Calu3 (cell line): ENCODE measurements around the gene SLC4A11. TPM values are rescaled to one million over a fixed set of nuclear protein-coding genes. Genes with fewer than 3 reads are reported as not detected.

Source experiments
- BruUV-seq: library from RNA; stranded (reverse); fragments of 400-500 nt; replicated peaks from 2 replicates; lab custom pipeline; 2021; lab: Mats Ljungman, UMichigan
- CTCF ChIA-PET: fragments of 300-600 bp; sonication (Branson Sonifier 250); formaldehyde crosslinking; loops from one replicate; lab custom pipeline; 2022; ENCODE audit warnings: antibody characterized with exemption; lab: Charles Lee
- DNase-seq: peaks from one replicate; pipeline ENCODE4 v3.0.0; 2022
- H3K27ac Mint-ChIP-seq: one replicate; pipeline ENCODE4 v1.8.0; 2022; ENCODE audit warnings: mixed read lengths; ENCODE audit not compliant: unreplicated experiment
- H3K27me3 Mint-ChIP-seq: one replicate; pipeline ENCODE4 v1.8.0; 2022; ENCODE audit warnings: mixed read lengths; ENCODE audit not compliant: unreplicated experiment
- H3K36me3 Mint-ChIP-seq: one replicate; pipeline ENCODE4 v1.8.0; 2022; ENCODE audit warnings: mild to moderate bottlenecking, moderate library complexity, mixed read lengths; ENCODE audit not compliant: insufficient read depth, unreplicated experiment
- H3K4me1 Mint-ChIP-seq: one replicate; pipeline ENCODE4 v1.8.0; 2022; ENCODE audit warnings: mild to moderate bottlenecking, low read depth, mixed read lengths; ENCODE audit not compliant: unreplicated experiment
- H3K4me3 Mint-ChIP-seq: one replicate; pipeline ENCODE4 v1.8.0; 2022; ENCODE audit warnings: mild to moderate bottlenecking, low read depth, moderate library complexity, mixed read lengths; ENCODE audit not compliant: unreplicated experiment
- H3K9me3 Mint-ChIP-seq: one replicate; pipeline ENCODE4 v1.8.0; 2022; ENCODE audit warnings: low read depth, mixed read lengths; ENCODE audit not compliant: unreplicated experiment
- intact Hi-C: fragments of 100-400 bp; cut with micrococcal nuclease; formaldehyde crosslinking; loops from one replicate; pipeline ENCODE4 v1.10.0; 2022; ENCODE audit not compliant: unreplicated experiment
- total RNA-seq: library from RNA; stranded (reverse); gene quantifications from 2 replicates; pipeline ENCODE4 v1.2.3, GENCODE V29; 2022
- TF ChIP-seq, protein P1 (sequence below): fragments of 200-600 bp; IDR thresholded peaks from one replicate; pipeline ENCODE4 v1.8.0; 2022; ENCODE audit warnings: antibody characterized with exemption; ENCODE audit not compliant: unreplicated experiment

The SLC4A11 gene
- total RNA-seq, 1 experiment from 2014 or later: 9.4 TPM

- intact Hi-C loops: no loop called here
- DNase-seq: no peak
- TF ChIP-seq, protein P1, sequence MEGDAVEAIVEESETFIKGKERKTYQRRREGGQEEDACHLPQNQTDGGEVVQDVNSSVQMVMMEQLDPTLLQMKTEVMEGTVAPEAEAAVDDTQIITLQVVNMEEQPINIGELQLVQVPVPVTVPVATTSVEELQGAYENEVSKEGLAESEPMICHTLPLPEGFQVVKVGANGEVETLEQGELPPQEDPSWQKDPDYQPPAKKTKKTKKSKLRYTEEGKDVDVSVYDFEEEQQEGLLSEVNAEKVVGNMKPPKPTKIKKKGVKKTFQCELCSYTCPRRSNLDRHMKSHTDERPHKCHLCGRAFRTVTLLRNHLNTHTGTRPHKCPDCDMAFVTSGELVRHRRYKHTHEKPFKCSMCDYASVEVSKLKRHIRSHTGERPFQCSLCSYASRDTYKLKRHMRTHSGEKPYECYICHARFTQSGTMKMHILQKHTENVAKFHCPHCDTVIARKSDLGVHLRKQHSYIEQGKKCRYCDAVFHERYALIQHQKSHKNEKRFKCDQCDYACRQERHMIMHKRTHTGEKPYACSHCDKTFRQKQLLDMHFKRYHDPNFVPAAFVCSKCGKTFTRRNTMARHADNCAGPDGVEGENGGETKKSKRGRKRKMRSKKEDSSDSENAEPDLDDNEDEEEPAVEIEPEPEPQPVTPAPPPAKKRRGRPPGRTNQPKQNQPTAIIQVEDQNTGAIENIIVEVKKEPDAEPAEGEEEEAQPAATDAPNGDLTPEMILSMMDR: no peak
- Mint-ChIP-seq H3K4me1 (no peaks in the 10 kb centered on the region), H3K4me3 (no peak overlapping the region), H3K27me3 (no peaks in the 10 kb centered on the region), H3K36me3 (peaks cover 9% of the 10 kb centered on the region), H3K9me3 (no peaks in the 10 kb centered on the region), H3K27ac (no peak overlapping the region)
- no TSS peak for BruUV-seq
- CTCF ChIA-PET: no interaction called here
Measured at GRCh38 chr20:3227506-3227905, 11.5 kb downstream of the SLC4A11 start.

DNA sequence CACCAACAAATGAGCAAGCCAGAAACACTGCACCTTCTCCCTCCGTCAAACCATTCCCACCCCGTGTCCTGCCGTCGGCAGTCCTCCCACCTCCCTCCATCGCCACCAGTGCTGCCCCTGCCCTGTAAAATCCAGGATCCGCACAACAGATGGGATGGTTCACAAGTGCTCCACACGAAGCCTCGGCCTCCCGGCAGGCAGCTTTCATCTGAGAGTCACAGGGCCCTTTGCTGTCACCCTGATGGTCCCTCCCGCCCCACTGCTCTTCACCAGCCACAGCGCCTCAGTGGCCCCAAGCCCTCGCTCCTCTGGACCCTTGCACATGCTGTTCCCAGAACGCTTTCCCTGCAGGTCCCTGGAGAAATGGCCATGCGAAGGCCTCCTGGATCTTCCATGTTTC, 12.1 kb downstream of the SLC4A11 start:
- CTCF ChIA-PET: no interaction called here

DNA sequence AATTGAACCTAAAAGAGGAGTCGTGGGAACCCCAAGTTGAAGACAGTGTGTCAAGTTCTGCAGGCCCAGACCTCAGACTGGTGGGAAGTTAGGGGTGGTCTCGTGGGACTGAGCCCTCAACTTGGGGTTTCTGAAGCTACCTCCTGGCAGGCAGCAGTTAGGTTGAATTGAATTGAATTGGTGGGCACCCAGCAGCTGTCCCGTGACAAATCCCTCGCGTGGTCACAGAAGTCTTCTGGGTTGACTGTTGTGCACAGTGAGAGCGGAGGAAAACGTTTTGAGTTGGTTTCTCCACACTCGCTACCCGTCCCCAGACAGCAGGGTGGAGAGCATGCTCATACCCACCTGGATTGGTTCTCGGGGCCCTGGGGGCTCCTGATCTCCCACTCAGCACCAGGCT, 12.9 kb downstream of the SLC4A11 start:
- H3K4me1 Mint-ChIP-seq: peaks cover 7% of the 10 kb centered on the region
- no TSS peak for BruUV-seq
- H3K4me3 Mint-ChIP-seq: no peak overlapping the region
- CTCF ChIA-PET: no interaction called here
- intact Hi-C loops: no loop called here
- H3K27me3 Mint-ChIP-seq: no peaks in the 10 kb centered on the region
- DNase-seq: no peak
- H3K9me3 Mint-ChIP-seq: no peaks in the 10 kb centered on the region
- no peak overlapping the region for H3K27ac Mint-ChIP-seq
- TF ChIP-seq, protein P1: no peak
- H3K36me3 Mint-ChIP-seq: peaks cover 11% of the 10 kb centered on the region

More for the DNA sequence above, 12.1 kb downstream of the SLC4A11 start:
- BruUV-seq: no TSS peak
- no peaks in the 10 kb centered on the region for H3K4me1 Mint-ChIP-seq
- peaks cover 9% of the 10 kb centered on the region for H3K36me3 Mint-ChIP-seq
- H3K9me3 Mint-ChIP-seq: no peaks in the 10 kb centered on the region
- no peak overlapping the region for H3K4me3 Mint-ChIP-seq
- TF ChIP-seq, protein P1: no peak
- H3K27ac Mint-ChIP-seq: no peak overlapping the region
- intact Hi-C loops: no loop called here
- H3K27me3 Mint-ChIP-seq: no peaks in the 10 kb centered on the region
- no peak for DNase-seq

DNA sequence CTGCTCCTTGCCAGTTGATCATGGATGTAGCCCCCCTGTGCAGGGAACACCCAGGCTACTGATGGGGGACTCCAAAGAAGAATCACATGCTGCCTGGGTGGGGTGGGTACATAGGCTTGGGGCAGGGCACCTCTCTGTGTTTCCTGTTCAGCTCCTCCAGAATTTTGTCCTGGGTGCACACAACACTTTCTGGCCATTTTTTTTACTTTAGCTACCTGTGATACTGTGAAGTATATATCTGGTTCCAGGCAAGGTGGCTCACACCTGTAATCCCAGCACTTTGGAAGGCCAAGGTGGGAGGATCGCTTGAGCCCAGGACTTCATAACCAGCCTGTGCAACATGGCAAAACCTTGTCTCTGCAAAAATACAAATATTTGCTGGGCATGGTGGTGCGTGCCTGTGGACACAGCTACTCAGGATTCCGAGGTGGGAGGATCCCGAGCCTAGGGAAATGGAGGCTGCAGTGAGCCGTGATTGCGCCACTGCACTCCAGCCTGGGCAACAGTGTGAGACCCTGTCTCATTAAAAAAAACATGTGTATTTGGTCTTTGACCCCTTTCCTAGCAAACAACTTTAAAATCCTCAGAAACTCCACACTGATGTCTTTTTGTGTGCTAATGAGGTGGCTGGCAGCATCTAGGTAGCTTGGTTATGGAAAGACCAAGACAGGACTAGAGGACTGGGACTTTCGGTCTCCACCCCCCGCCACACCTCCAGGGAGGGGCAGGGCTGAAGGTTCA, 14.1 kb downstream of the SLC4A11 start:
- H3K36me3 Mint-ChIP-seq: peaks cover 13% of the 10 kb centered on the region

More for the DNA sequence above, 14.1 kb downstream of the SLC4A11 start:
- CTCF ChIA-PET: no interaction called here
- TF ChIP-seq, protein P1: no peak
- BruUV-seq: no TSS peak
- Mint-ChIP-seq H3K4me3 (no peak overlapping the region), H3K27ac (no peak overlapping the region), H3K4me1 (peaks cover 8% of the 10 kb centered on the region), H3K27me3 (no peaks in the 10 kb centered on the region), H3K9me3 (no peaks in the 10 kb centered on the region)
- intact Hi-C loops: no loop called here
- DNase-seq: no peak
